ENCODE data around the gene TWNK.

TWNK gene

GRCh38 chr10:100986952-100987684, at the start of gene TWNK, which contains the start of gene MRPL43:
Gene TWNK (plus strand): TSS chr10:100987543. CDS start chr10:100988211, 668 bp downstream.
Gene MRPL43 (minus strand): TSS chr10:100987497. CDS start chr10:100987443, 54 bp downstream.
- H3K4me3 Mint-ChIP-seq = peak within 1 kb of the TSS; percentile 92
- no peaks in the 10 kb centered on the region for H3K27me3 Mint-ChIP-seq
- H3K27ac Mint-ChIP-seq = peak within 1 kb of the TSS; percentile 87
- no peaks in the 10 kb centered on the region for H3K9me3 Mint-ChIP-seq
- peaks cover 41% of the 10 kb centered on the region for H3K4me1 Mint-ChIP-seq
- peak; percentile 95 for ATAC-seq
- H3K36me3 Mint-ChIP-seq = peaks cover 46% of the 10 kb centered on the region

- Mint-ChIP-seq H3K9me3 (no peaks in the 10 kb centered on the region), H3K4me3 (no peak overlapping the region), H3K27me3 (no peaks in the 10 kb centered on the region), H3K36me3 (peaks cover 44% of the 10 kb centered on the region), H3K4me1 (no peaks in the 10 kb centered on the region), H3K27ac (no peak overlapping the region)
- ATAC-seq = no peak
Measured at GRCh38 chr10:100939763-100940344, 47.5 kb upstream of the TWNK start.

GRCh38 chr10:100942229-100942628, 45.1 kb upstream of the TWNK start:
- H3K27ac Mint-ChIP-seq = no peak overlapping the region
- ATAC-seq = no peak
- H3K36me3 Mint-ChIP-seq = peaks cover 49% of the 10 kb centered on the region

GRCh38 chr10:100943508-100943907, 43.8 kb upstream of the TWNK start:
- no peak for ATAC-seq
- H3K9me3 Mint-ChIP-seq = no peaks in the 10 kb centered on the region
- no peaks in the 10 kb centered on the region for H3K4me1 Mint-ChIP-seq
- H3K4me3 Mint-ChIP-seq = no peak overlapping the region
- H3K36me3 Mint-ChIP-seq = peaks cover 52% of the 10 kb centered on the region
- no peaks in the 10 kb centered on the region for H3K27me3 Mint-ChIP-seq
- H3K27ac Mint-ChIP-seq = no peak overlapping the region

More at GRCh38 chr10:100942229-100942628, 45.1 kb upstream of the TWNK start:
- H3K4me3 Mint-ChIP-seq = no peak overlapping the region
- no peaks in the 10 kb centered on the region for H3K4me1 Mint-ChIP-seq
- no peaks in the 10 kb centered on the region for H3K9me3 Mint-ChIP-seq
- no peaks in the 10 kb centered on the region for H3K27me3 Mint-ChIP-seq

- no peak for ATAC-seq
- peaks cover 51% of the 10 kb centered on the region for H3K36me3 Mint-ChIP-seq
- no peaks in the 10 kb centered on the region for H3K4me1 Mint-ChIP-seq
- H3K27ac Mint-ChIP-seq = no peak overlapping the region
- H3K27me3 Mint-ChIP-seq = no peaks in the 10 kb centered on the region
- H3K4me3 Mint-ChIP-seq = no peak overlapping the region
- no peaks in the 10 kb centered on the region for H3K9me3 Mint-ChIP-seq
Measured at GRCh38 chr10:100945754-100946153, 41.6 kb upstream of the TWNK start.

GRCh38 chr10:100948916-100949315, 38.4 kb upstream of the TWNK start:
- ATAC-seq = no peak
- Mint-ChIP-seq H3K27ac (no peak overlapping the region), H3K9me3 (no peaks in the 10 kb centered on the region), H3K4me1 (no peaks in the 10 kb centered on the region), H3K36me3 (peaks cover 37% of the 10 kb centered on the region), H3K27me3 (no peaks in the 10 kb centered on the region), H3K4me3 (no peak overlapping the region)

GRCh38 chr10:100960251-100960650, 27.1 kb upstream of the TWNK start:
- Mint-ChIP-seq H3K4me3 (no peak overlapping the region), H3K27me3 (no peaks in the 10 kb centered on the region), H3K9me3 (no peaks in the 10 kb centered on the region), H3K4me1 (no peaks in the 10 kb centered on the region), H3K36me3 (peaks cover 41% of the 10 kb centered on the region), H3K27ac (no peak overlapping the region)
- ATAC-seq = no peak

GRCh38 chr10:100962351-100963080, 24.8 kb upstream of the TWNK start:
- Mint-ChIP-seq H3K27me3 (no peaks in the 10 kb centered on the region), H3K4me3 (no peak overlapping the region), H3K36me3 (peaks cover 48% of the 10 kb centered on the region), H3K27ac (no peak overlapping the region), H3K9me3 (no peaks in the 10 kb centered on the region), H3K4me1 (no peaks in the 10 kb centered on the region)
- no peak for ATAC-seq

GRCh38 chr10:100963826-100964225, 23.5 kb upstream of the TWNK start:
- peaks cover 42% of the 10 kb centered on the region for H3K36me3 Mint-ChIP-seq
- peaks cover 12% of the 10 kb centered on the region for H3K4me1 Mint-ChIP-seq
- no peaks in the 10 kb centered on the region for H3K27me3 Mint-ChIP-seq
- ATAC-seq = no peak
- H3K27ac Mint-ChIP-seq = no peak overlapping the region
- H3K4me3 Mint-ChIP-seq = no peak overlapping the region
- no peaks in the 10 kb centered on the region for H3K9me3 Mint-ChIP-seq

- peaks cover 27% of the 10 kb centered on the region for H3K36me3 Mint-ChIP-seq
- H3K27ac Mint-ChIP-seq = no peak overlapping the region
- no peak for ATAC-seq
- H3K4me3 Mint-ChIP-seq = no peak overlapping the region
- no peaks in the 10 kb centered on the region for H3K9me3 Mint-ChIP-seq
- H3K27me3 Mint-ChIP-seq = no peaks in the 10 kb centered on the region
- H3K4me1 Mint-ChIP-seq = peaks cover 30% of the 10 kb centered on the region
Measured at GRCh38 chr10:100965820-100966219, 21.5 kb upstream of the TWNK start.

GRCh38 chr10:100966887-100967286, 20.5 kb upstream of the TWNK start:
- Mint-ChIP-seq H3K4me1 (peaks cover 30% of the 10 kb centered on the region), H3K27me3 (no peaks in the 10 kb centered on the region), H3K36me3 (peaks cover 23% of the 10 kb centered on the region), H3K4me3 (no peak overlapping the region), H3K9me3 (no peaks in the 10 kb centered on the region), H3K27ac (no peak overlapping the region)
- no peak for ATAC-seq

GRCh38 chr10:100967332-100967731, 20.0 kb upstream of the TWNK start:
- peaks cover 20% of the 10 kb centered on the region for H3K36me3 Mint-ChIP-seq
- no peak overlapping the region for H3K27ac Mint-ChIP-seq
- H3K4me3 Mint-ChIP-seq = no peak overlapping the region
- ATAC-seq = no peak
- H3K9me3 Mint-ChIP-seq = no peaks in the 10 kb centered on the region
- peaks cover 30% of the 10 kb centered on the region for H3K4me1 Mint-ChIP-seq
- H3K27me3 Mint-ChIP-seq = no peaks in the 10 kb centered on the region

- ATAC-seq = no peak
- H3K36me3 Mint-ChIP-seq = peaks cover 11% of the 10 kb centered on the region
Measured at GRCh38 chr10:100968062-100968736, 19.1 kb upstream of the TWNK start.

GRCh38 chr10:100968863-100969186, 18.5 kb upstream of the TWNK start:
- Mint-ChIP-seq H3K27ac (no peak overlapping the region), H3K4me3 (peak overlapping the region; percentile 78), H3K9me3 (no peaks in the 10 kb centered on the region), H3K4me1 (peaks cover 30% of the 10 kb centered on the region), H3K36me3 (peaks cover 10% of the 10 kb centered on the region), H3K27me3 (no peaks in the 10 kb centered on the region)
- ATAC-seq = no peak

More at GRCh38 chr10:100968062-100968736, 19.1 kb upstream of the TWNK start:
- H3K27ac Mint-ChIP-seq = no peak overlapping the region
- peak overlapping the region; percentile 78 for H3K4me3 Mint-ChIP-seq
- H3K27me3 Mint-ChIP-seq = no peaks in the 10 kb centered on the region
- H3K9me3 Mint-ChIP-seq = no peaks in the 10 kb centered on the region
- H3K4me1 Mint-ChIP-seq = peaks cover 30% of the 10 kb centered on the region

Measured in stimulated activated memory B cell treated with anti-CD40 and anti-IgM and Interleukin-4, amounts not matched to agents 10 μg/mL and 1 μg/mL and 100 μg/mL, for 72 hours (primary cell).